ENCODE data around the gene ARHGEF28.

DNA sequence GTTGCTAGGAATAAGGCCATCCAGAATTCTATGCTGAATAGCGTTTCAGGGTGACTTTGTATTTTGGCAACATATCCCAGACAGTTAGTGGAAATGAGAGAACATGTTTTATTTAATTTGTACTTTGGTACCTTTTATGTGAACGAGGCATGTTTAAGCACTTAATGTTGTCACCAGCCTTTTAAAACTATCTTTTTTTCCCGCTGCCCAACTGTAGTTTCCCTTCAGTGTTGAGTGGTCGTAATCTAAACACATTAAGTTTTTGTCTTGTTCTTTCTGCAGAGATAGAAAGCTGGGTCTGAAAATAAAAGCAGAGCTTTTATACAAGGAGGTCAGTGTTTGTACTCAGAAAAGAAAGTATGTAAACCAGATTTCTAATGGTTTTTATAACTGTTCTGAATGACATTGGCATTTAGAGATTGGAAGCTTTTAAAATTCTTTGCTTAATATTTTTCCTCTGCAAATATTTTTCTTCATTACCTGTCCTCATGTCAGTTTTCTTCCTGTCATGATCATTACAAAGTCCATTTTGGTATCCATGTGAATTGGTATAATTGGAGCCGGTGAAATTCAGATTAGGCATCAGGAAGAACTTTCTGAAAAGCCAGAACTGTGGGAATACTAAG lies 100.7 kb downstream of the ARHGEF28 start:
- TF ChIP-seq CTCF (IDR thresholded peaks at IDR 0.05 in 2 of 3, conservative IDR thresholded peaks at IDR 0.05 in 1 of 3; ENCODE audit: borderline replicate concordance in 1 of 3, insufficient read depth in 1 of 3, low read depth in 2 of 3, low read length in 2 of 3) = no peak
- TF ChIP-seq, protein P1, sequence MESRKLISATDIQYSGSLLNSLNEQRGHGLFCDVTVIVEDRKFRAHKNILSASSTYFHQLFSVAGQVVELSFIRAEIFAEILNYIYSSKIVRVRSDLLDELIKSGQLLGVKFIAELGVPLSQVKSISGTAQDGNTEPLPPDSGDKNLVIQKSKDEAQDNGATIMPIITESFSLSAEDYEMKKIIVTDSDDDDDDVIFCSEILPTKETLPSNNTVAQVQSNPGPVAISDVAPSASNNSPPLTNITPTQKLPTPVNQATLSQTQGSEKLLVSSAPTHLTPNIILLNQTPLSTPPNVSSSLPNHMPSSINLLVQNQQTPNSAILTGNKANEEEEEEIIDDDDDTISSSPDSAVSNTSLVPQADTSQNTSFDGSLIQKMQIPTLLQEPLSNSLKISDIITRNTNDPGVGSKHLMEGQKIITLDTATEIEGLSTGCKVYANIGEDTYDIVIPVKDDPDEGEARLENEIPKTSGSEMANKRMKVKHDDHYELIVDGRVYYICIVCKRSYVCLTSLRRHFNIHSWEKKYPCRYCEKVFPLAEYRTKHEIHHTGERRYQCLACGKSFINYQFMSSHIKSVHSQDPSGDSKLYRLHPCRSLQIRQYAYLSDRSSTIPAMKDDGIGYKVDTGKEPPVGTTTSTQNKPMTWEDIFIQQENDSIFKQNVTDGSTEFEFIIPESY (IDR thresholded peaks at IDR 0.05; ENCODE audit: extremely low read depth, insufficient replicate concordance, low read length) = no peak
- no peak for TF ChIP-seq ZFX (IDR thresholded peaks at IDR 0.05)
